Astrocyte (in vitro differentiated cells and primary cell): ENCODE data around the gene CCDC80. TPM values are rescaled to one million over a fixed set of nuclear protein-coding genes. Genes with fewer than 3 reads are reported as not detected.

Experiments used
- DNase-seq: peaks from one replicate; pipeline ENCODE4 v3.0.0-alpha.2; 2010; ENCODE audit warnings: low read depth
- FAIRE-seq: peaks from 2 replicates; lab custom pipeline; 2011; peaks lifted over from hg19 to GRCh38; lab: Jason Lieb, UNC
- H2AFZ ChIP-seq: 2 replicates; pipeline ENCODE4 v1.6.0; 2012; ENCODE audit warnings: low read depth, low read length, inconsistent platforms
- H3K27ac ChIP-seq: 2 replicates; pipeline ENCODE4 v1.5.1; 2011; ENCODE audit warnings: low read depth, low read length, inconsistent platforms
- H3K27me3 ChIP-seq: 2 replicates; pipeline ENCODE4 v1.6.0; 2011; ENCODE audit warnings: low read length, inconsistent platforms; ENCODE audit not compliant: insufficient read depth
- H3K36me3 ChIP-seq: 2 replicates; pipeline ENCODE4 v1.5.1; 2011; ENCODE audit warnings: low read length, inconsistent platforms; ENCODE audit not compliant: insufficient read depth
- H3K4me1 ChIP-seq: 2 replicates; pipeline ENCODE4 v1.5.1; 2011; ENCODE audit warnings: low read length, inconsistent platforms; ENCODE audit not compliant: insufficient read depth
- H3K4me2 ChIP-seq: 2 replicates; pipeline ENCODE4 v1.6.0; 2012; ENCODE audit warnings: low read length, inconsistent platforms
- H3K4me3 ChIP-seq: 2 replicates; pipeline ENCODE4 v1.5.1; 2011; ENCODE audit warnings: low read depth, mild to moderate bottlenecking, low read length, inconsistent platforms; ENCODE audit not compliant: insufficient read depth
- H3K79me2 ChIP-seq: 2 replicates; pipeline ENCODE4 v1.6.0; 2012; ENCODE audit warnings: mild to moderate bottlenecking, low read length, inconsistent platforms; ENCODE audit not compliant: insufficient read depth
- H3K9ac ChIP-seq: 2 replicates; pipeline ENCODE4 v1.6.0; 2012; ENCODE audit warnings: mild to moderate bottlenecking, low read length, inconsistent platforms
- H3K9me3 ChIP-seq: 2 replicates; pipeline ENCODE4 v1.5.1; 2012; ENCODE audit warnings: low read depth, mild to moderate bottlenecking, low read length, inconsistent platforms; ENCODE audit not compliant: insufficient read depth
- H4K20me1 ChIP-seq: 2 replicates; pipeline ENCODE4 v1.6.0; 2012; ENCODE audit warnings: low read length, inconsistent platforms; ENCODE audit not compliant: insufficient read depth
- H3K27ac Mint-ChIP-seq: one replicate; pipeline ENCODE4 v1.8.0; 2021; ENCODE audit warnings: mild to moderate bottlenecking, mixed read lengths; ENCODE audit not compliant: unreplicated experiment
- H3K27me3 Mint-ChIP-seq: one replicate; pipeline ENCODE4 v1.8.0; 2021; ENCODE audit warnings: low read depth, mixed read lengths; ENCODE audit not compliant: unreplicated experiment
- H3K36me3 Mint-ChIP-seq: one replicate; pipeline ENCODE4 v1.8.0; 2021; ENCODE audit warnings: low read depth, mixed read lengths; ENCODE audit not compliant: unreplicated experiment
- H3K4me1 Mint-ChIP-seq: one replicate; pipeline ENCODE4 v1.8.0; 2021; ENCODE audit warnings: low read depth, mixed read lengths; ENCODE audit not compliant: unreplicated experiment
- H3K4me3 Mint-ChIP-seq: one replicate; pipeline ENCODE4 v1.8.0; 2021; ENCODE audit warnings: mild to moderate bottlenecking, moderate library complexity, mixed read lengths; ENCODE audit not compliant: unreplicated experiment
- H3K9me3 Mint-ChIP-seq: one replicate; pipeline ENCODE4 v1.8.0; 2021; ENCODE audit warnings: mild to moderate bottlenecking, mixed read lengths; ENCODE audit not compliant: unreplicated experiment
- EZH2 ChIP-seq: IDR thresholded peaks from 2 replicates; pipeline ENCODE4 v1.6.1; 2012; ENCODE audit warnings: mild to moderate bottlenecking, low read length, inconsistent platforms; ENCODE audit not compliant: insufficient read depth
- total RNA-seq: library from RNA; stranded (reverse); gene quantifications from 2 replicates; pipeline ENCODE4 v1.2.1, GENCODE V29; 2021
- TF ChIP-seq, protein P1 (sequence below): IDR thresholded peaks from 2 replicates; pipeline ENCODE4 v1.5.1; 2011; ENCODE audit warnings: low read depth, mild to moderate bottlenecking, inconsistent platforms, low read length, moderate library complexity; ENCODE audit not compliant: insufficient read depth

Gene CCDC80
- total RNA-seq, 1 donor from 2014 or later = 272 TPM

DNA sequence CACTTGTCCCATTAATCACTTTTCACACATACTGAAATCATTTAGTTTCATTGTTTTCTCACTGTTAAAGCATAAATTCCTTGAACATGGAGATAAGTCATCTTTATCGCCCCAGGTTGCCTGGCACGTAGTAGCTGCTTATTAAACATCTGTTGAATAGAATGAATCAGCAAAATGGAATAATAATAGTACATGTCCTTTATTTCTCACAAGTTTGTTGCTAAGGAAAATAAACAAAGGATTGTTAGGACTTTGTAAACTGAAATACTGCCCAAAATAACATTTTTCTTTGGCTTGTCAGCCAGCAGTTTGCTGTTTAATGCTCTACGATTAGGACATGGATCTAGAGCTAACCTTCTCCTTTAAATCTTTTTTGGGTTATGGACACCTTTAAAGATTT, 61.2 kb downstream of the CCDC80 start:
- Histone ChIP-seq H3K4me3 (no peak overlapping the region), H3K36me3 (peaks cover 3% of the 10 kb centered on the region), H3K27me3 (no peaks in the 10 kb centered on the region), H3K27ac (peak overlapping the region; percentile 1), H3K4me1 (no peaks in the 10 kb centered on the region), H3K9ac (peak overlapping the region; percentile 0), H4K20me1 (no peaks in the 10 kb centered on the region), H2AFZ (no peak overlapping the region), H3K9me3 (no peaks in the 10 kb centered on the region), H3K4me2 (no peak overlapping the region), H3K79me2 (no peaks in the 10 kb centered on the region)
- Mint-ChIP-seq H3K27ac (no peak overlapping the region), H3K36me3 (no peaks in the 10 kb centered on the region), H3K9me3 (no peaks in the 10 kb centered on the region), H3K27me3 (no peaks in the 10 kb centered on the region), H3K4me1 (no peaks in the 10 kb centered on the region), H3K4me3 (no peak overlapping the region)
- no peak for FAIRE-seq
- TF ChIP-seq, protein P1, sequence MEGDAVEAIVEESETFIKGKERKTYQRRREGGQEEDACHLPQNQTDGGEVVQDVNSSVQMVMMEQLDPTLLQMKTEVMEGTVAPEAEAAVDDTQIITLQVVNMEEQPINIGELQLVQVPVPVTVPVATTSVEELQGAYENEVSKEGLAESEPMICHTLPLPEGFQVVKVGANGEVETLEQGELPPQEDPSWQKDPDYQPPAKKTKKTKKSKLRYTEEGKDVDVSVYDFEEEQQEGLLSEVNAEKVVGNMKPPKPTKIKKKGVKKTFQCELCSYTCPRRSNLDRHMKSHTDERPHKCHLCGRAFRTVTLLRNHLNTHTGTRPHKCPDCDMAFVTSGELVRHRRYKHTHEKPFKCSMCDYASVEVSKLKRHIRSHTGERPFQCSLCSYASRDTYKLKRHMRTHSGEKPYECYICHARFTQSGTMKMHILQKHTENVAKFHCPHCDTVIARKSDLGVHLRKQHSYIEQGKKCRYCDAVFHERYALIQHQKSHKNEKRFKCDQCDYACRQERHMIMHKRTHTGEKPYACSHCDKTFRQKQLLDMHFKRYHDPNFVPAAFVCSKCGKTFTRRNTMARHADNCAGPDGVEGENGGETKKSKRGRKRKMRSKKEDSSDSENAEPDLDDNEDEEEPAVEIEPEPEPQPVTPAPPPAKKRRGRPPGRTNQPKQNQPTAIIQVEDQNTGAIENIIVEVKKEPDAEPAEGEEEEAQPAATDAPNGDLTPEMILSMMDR = no peak
- no peak for TF ChIP-seq EZH2
- peak; percentile 42 for DNase-seq

DNA sequence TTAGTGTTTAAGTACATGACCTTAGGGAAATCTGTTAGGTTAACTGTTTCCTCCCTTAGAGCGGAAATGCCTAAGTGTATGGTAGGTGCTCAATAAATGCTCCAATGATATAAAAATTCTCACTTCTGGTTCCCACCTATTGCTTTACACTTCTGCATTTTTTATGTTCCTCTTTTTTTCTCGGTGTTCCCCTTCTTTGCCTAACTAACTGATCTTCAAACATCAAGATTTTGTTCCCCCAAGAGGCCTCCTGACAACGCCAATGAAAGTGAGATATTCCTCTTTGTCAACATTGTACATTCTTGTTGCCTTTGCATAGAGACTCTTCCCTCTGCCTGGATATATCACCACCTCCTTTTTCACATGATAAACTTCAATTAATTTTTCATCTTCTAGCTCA, 61.7 kb downstream of the CCDC80 start:
- Mint-ChIP-seq H3K4me3 (no peak overlapping the region), H3K36me3 (no peaks in the 10 kb centered on the region), H3K4me1 (no peaks in the 10 kb centered on the region), H3K27ac (no peak overlapping the region), H3K9me3 (no peaks in the 10 kb centered on the region), H3K27me3 (no peaks in the 10 kb centered on the region)
- Histone ChIP-seq H3K4me1 (no peaks in the 10 kb centered on the region), H3K9me3 (no peaks in the 10 kb centered on the region), H3K27ac (peak overlapping the region; percentile 1), H3K4me3 (no peak overlapping the region), H3K4me2 (no peak overlapping the region), H2AFZ (no peak overlapping the region), H3K9ac (no peak overlapping the region), H3K79me2 (no peaks in the 10 kb centered on the region), H3K27me3 (no peaks in the 10 kb centered on the region), H3K36me3 (no peaks in the 10 kb centered on the region), H4K20me1 (no peaks in the 10 kb centered on the region)
- DNase-seq (no peak), FAIRE-seq (no peak)
- no peak for TF ChIP-seq EZH2
- TF ChIP-seq, protein P1 = no peak

DNA sequence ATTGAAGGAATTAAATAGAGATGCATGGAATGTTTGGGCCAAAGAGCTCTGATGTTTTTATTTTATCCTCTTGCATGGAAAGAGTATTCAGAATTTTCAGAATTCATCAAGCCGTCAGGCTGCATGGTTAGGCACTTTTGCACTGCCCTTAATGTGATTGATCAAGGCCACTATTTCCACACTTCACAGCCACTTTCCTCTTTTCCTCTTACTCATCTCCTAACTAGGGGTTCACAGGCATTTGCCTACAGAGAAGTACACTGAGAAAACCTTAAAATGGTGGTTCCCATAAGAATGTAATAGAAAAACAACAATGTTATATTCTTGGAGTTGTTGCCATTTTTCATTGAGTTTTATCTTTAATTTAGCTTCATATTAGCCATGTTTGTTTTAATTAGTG, 68.2 kb downstream of the CCDC80 start:
- Histone ChIP-seq H3K4me1 (peaks cover 5% of the 10 kb centered on the region), H3K27ac (no peak overlapping the region), H3K9me3 (no peaks in the 10 kb centered on the region), H3K79me2 (no peaks in the 10 kb centered on the region), H3K9ac (no peak overlapping the region), H3K36me3 (peaks cover 1% of the 10 kb centered on the region), H3K4me2 (no peak overlapping the region), H3K4me3 (no peak overlapping the region), H2AFZ (no peak overlapping the region), H3K27me3 (no peaks in the 10 kb centered on the region), H4K20me1 (no peaks in the 10 kb centered on the region)
- Mint-ChIP-seq H3K4me3 (no peak overlapping the region), H3K27me3 (no peaks in the 10 kb centered on the region), H3K27ac (no peak overlapping the region), H3K4me1 (peaks cover 8% of the 10 kb centered on the region), H3K9me3 (no peaks in the 10 kb centered on the region), H3K36me3 (peaks cover 2% of the 10 kb centered on the region)
- DNase-seq = no peak
- no peak for TF ChIP-seq EZH2
- TF ChIP-seq, protein P1 = no peak
- no peak for FAIRE-seq
